Germinal center (tissue), 1 donor: ENCODE results near the gene ABLIM2.

Experiments
- DNase-seq: peaks from one replicate; pipeline ENCODE4 v3.0.0; 2012; ENCODE audit warnings: mixed read lengths, low spot score

Gene ABLIM2

DNA sequence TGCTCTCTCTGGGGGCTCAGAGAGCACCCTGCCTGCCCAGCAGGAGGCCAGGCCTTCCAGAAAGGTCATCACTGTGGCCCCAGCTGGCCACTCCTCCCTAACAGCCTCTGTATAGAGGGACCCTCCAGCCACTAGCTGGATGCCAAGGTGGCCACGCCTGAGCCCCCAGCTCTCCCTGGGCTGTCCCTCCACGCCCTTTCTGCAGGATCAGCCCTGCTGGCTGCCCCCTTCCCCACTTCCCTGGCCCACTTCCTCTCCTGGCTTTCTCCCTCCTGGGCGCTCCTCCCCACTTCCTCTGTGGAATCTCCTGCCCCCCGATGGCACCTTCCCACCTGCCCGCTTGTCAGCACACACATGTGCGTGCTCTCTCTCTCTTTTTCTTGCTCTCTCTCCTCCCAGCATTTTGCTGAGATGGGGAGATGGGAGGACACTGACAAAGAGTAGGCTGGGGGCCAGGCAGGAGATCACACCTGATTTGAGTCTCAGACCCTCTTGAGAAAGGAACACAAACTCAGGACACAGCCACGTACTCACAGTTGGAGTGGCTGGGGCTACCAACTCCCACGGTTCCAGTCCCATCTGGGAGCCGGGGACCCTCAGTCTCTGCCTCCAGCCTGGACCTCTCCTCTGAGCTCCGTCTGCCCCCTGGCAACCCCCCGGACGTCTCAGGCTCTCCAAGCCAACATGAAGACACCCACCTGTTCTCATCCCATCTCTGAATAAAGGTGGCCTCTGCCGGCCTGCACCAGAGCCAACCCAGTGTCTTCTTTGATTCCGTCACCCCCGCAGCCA is 156.9 kb downstream of the ABLIM2 start:
- DNase-seq = no peak

DNA sequence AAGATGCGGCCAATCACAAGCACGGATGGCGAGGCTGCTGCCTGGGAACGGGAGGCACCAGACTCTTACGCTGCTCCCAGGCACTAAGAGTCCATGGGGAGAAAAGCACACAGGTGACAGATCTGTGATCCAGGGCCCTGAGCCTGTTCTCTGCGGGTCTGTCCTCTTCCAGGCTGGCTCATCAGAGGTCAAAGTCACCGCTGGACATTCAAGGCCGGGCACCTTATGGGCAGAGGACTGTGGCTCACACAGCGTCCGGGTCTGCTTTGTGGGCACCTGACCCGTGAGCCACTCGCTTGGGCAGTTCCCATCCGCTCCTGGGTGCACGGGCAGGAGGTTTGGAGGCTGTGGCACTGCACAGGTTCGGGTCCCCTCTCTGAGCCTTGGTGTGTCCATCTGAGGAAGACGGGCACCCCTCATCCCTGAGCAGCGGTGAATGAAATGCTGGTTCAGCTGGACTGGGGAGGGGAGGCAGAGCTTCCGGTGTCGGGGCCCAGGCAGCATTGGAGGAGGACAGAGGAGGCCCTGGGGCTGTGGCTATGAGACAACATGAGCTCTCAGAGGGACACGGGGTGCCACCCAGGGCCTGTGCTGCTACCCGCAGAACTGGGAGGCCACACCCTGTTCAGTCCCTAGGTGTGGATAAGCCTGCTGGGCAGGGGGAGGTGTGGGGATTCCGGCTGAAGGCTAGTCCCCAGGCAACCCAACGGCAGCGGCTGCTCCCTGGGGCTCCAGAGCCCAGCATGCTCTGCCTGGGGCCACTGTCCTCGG is 157.7 kb downstream of the ABLIM2 start:
- DNase-seq = no peak

DNA sequence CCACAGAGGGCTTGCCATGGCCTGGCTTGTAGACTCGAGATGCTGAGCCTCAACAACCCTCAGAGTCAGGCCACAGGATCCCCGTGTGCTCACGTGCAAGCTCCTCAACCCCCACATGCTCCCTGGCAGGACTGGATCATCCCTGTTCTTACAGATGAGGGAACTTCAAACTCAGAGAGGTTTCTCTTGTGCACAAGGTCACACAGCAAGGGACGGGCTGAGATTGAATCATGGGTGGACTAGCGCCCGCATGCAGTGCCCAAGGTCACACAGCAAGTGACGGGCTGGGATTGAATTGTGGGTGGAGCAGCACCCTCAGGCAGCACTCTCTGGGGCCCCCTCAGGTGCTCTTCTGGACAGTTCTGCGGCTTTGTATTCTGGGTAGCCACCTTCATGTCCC is 158.4 kb downstream of the ABLIM2 start:
- no peak for DNase-seq

DNA sequence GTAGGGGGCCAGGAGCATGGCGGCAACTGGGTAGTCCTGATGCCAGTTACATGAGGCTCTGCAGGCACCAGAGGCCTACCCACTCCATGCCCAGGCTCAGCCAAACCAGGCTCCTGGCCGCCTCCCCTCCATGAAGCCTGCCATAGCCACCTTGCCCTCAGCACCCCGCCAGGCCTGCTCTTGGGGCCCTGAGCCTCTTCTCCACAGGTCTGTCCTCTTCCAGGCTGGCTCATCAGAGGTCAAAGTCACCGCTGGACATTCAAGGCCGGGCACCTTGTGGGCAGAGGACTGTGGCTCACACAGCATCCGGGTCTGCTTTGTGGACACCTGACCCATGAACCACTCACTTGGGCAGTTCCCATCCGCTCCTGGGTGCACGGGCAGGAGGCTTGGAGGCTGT is 158.9 kb downstream of the ABLIM2 start:
- DNase-seq = no peak

DNA sequence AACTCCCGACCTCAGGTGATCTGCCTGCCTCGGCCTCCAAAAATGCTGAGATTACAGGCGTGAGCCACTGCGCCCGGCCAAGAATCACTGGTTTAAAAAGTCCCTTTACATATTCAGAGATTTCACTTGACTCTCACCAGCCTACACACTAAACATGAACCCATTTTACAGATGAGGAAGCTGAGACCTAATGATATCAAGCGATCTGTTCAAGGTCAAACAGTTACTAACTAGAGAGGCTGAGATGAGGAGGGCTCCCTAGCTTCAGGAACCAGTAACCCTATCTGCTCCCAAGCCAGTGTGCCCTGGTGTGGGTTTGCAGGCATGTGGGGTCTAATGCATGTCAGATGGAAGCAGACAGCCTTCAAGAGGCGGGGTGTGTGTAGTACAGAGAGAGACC is 159.3 kb downstream of the ABLIM2 start:
- no peak for DNase-seq

DNA sequence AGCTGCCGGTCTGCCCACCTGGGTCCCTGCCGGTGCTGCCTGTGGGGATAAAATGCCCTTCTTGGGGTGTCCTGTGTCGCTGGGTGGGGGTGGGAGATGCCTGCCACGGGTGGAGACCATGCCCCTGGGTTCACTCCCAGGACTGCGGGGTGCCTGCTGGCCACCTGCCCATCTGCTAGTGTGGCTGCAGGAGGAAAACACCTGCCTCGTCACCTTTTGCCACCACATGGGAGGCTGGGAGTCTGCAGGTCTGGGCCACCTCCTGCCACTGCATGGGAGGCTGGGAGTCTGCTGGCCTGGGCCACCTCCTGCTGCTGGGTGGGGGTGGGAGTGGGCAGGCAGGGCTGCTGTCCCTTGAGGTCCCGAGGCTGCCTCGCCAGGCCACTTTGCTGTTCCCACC is 160.2 kb downstream of the ABLIM2 start:
- no peak for DNase-seq

DNA sequence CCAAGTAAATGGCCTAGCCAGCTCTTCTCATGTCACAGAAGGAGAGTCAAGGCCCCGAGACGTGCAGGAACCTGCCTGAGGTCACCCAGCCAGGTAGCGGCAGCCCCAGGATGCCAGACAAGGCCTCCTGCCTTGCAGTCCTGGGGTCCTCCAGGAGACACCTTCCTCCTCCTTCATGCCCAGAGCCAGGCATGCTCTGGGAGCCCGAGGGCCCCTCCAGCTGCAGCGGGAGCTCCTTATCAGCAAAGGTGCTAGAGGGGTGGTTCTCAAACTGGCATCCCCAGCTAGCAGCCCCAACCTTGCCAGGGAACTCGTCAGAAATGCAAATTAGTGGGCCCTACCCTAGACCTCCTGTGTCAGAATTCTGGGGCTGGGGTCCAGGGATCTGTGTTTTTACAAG is 162.7 kb downstream of the ABLIM2 start:
- no peak for DNase-seq

DNA sequence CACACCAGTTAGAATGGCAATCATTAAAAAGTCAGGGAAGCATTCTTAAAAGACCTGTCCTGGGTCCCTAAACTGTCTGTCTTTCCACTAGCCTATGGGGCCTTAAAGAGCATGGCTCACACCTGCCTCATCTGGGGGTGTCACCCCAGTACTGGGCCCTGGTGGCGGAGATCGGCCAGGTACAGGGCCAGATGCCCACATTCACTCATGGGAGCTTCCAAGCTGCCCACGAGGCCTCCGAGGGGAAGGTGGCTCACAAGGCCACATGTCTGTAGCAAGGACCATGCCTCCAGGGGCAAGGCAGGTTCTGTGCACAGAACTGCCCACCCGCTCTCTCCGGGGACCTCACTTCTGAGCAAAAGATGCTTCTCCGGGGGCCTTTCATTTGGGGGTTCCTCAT is 163.5 kb downstream of the ABLIM2 start:
- no peak for DNase-seq

DNA sequence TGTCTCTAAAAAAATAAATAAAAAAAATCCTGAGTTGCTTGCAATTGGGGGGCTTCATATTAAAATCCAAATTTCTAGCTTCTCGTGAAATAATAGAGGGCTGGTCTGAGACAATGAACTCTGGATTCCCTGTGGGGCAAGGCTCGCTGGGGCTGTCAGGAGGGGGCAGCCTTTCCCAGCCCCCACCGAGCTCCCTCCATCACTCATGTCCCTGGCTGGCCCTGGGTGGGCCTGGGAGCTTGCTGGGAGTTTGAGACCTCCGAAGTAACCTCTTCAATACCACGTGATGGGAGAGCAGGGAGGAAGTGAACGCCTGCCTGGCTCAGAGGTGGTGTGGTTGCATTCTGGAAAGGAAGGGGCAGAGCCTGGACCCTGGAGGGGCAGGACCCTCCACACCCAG is 164.9 kb downstream of the ABLIM2 start:
- no peak for DNase-seq

DNA sequence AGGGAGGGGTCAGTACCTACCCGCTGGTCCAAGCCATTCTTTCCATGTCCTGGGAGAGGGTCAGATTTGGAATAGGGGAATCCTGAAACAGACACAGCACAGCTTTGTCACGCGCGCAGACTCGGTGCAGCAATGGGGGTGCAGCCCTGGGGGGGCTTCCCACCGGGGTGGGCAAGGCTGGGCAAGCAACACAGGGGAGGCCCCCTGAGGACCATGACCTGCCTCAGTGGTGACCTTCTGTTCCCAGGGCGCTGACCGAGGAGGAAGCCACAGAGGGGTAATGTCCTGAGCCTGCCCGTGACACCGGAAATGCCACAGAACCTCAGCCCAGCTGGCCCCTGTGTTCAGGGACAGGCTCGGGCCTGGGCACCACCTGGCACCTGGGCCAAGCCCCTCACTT is 165.8 kb downstream of the ABLIM2 start:
- DNase-seq = no peak

DNA sequence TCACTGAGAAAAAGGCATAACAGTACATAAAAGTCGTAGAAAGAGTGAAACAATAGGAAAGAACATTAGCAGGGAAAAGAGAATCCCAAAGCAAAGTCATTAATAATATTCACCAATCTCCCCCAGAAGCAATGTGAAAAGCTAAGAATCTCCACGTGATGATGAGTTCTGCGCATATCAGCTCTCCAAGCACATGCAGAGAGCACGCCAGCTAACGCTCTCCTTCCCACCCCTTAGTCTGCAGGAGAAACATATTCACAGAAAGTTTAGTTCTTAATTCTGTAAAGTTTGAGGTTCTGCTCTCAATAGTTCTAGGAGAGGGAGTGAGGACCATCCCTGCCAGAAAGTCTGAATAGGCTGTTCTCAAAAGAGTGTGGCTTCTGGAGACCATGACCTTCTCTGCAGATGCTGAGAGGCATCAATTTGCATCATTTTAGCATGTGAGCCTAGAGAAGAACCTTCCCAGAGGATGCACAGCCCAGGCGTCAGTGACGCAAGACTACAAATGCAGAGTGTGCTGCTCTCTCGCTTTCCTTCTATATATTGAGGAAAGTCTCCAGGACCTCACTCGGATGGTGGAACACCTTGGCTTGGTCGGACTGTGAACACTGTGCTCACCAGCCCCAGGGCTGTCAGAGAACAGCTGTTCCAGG is 167.7 kb downstream of the ABLIM2 start:
- DNase-seq = no peak

DNA sequence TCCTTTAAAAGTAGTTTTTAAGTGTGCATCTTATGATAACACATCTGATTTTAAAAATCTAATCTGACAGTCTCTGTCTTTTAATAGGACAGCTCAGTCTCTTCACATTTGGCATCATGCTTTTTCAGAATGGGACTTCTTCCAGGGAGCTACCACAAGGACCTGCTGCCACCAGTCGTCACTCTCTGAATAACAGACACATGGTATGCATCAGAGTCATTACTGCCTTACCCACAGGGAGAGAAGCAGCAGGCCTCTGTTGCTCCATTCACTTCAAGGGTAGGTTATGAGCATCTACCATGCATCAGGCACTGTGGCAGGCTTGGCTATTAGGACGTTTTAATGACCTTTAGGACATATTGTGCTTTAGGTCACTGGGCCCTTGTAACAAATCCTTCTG is 169.0 kb downstream of the ABLIM2 start:
- no peak for DNase-seq

DNA sequence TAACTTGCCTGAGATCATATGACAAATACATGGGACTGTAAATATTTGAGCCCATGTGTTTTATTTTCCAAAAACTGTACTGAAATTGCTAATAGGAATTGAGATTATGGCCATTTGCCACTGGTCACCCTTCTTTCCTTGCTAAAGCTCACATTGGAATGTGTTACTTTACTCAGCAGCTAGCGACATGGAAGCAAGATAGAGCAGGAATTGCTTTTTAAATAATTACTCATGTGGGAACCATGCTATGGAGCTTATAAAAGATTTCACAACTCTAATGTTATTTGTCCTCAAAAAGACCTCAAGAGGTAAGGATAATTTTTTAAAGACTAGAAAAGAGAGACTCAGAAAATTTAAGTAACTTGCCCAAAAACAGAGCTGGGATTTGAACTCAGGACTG is 170.2 kb downstream of the ABLIM2 start:
- DNase-seq = no peak

DNA sequence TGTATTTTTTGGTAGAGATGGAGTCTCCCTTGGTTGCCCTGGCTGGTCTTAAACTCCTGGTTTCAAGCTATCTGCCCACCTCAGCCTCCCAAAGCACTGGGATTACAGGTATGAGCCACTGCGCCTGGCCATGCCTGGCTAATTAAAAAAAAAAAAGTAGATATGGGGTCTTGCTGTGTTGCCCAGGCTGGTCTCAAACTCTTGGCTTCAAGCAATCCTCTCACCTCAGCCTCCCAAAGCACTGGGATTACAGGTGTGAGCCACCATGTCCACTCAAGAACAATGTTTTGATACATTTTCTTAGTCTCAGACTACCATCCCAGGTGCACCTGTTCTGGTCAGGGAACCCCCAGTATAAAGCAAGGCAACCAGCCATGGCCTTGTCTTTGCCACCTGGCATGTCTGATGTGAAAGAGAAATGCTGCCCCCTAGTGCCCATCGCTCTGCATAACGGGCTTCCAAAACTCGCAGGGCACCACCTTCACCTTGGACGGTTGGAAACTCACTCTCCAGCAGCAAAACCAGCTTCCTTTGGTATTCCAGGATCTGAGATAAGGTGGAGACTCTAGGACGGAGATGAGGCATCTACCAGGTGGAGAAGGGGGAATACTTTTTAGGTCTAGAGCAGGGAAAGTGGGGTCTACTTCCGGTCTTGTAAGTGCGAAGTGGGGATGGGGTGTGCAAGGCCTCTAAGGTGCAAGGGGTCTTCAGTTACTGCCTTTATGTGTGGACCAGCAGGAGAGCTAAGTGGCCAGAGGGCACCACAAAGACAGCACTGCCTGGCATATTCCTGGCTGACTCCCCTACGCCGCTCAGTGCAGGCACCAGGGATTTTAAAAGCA is 171.2 kb downstream of the ABLIM2 start:
- DNase-seq = peak; percentile 62

DNA sequence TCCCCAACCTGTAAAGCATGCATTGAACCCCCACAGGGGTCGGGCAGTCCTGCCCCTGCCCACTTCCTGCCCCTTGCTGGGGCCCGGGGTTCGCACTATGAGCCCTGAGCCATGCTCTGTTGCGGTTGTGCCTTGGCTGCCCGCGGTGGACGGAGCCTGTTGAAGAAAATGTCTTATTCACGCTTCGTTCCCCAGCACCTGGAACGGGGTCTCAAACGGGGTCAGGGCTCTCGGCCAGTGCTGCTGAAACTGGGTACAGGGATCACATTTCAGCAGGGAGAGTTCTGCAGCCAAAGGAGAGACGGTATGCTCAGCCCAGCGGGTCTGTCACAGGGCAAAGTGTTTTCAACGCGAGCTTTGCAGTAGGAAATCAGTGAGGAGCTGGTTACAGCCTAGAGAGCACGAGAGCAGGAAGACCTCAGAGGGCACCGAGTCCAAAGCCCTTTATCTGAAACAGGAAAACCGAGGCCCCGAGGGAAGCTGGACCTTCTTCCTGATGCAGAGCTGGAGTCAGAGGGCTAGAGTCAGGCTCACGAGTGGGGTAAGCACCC is 172.6 kb downstream of the ABLIM2 start:
- DNase-seq = no peak

DNA sequence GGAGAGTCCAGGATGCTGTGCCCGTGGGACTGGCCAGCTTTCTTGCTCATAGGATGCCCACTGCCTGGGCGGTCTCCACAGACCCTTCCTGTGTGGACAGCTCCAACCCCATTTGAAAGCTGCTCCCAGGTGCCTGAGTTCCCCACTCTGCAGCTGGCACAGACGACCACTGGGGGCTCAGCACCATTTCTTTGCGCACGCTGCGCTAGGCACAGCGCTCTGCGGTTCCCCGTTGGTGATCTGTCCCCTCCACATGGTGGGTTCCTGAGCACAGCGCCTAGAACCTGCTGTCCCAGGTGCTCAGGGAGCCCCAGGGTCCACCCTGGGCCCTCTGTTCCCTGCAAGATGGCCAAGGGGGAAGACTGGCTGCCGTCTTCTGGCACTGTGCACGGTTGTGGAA is 173.5 kb downstream of the ABLIM2 start:
- DNase-seq = no peak

DNA sequence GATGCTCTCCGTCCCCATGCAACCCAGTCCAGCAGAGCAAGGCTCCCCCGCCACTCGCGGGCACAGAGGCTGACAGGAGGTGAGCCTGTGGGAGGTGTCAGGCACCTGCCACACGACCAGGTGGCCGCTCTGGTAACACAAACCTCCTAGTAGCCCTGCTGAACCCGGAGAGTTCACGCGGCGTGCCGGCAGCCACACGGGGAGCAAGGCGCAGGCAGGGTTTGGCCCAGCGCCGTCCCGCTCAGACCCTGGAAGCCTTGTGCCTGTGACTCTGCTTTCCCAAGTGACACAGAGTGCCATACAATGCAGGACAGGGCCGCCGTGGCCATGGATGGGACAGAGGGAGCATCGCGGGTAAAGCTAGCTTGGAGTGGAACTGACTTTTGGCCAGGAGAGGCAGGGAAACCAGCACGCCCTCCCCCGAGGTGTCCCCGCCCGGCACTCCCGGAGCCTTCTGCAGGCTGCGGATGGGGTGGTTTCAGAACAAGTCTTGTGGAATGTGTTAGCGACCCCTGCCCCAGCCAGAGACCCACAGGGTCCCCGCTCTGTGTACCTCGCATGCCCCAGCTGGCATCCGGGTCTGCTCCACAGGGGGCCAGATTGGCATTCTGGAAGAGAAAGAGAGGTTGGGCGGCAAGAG is 174.2 kb downstream of the ABLIM2 start:
- no peak for DNase-seq

DNA sequence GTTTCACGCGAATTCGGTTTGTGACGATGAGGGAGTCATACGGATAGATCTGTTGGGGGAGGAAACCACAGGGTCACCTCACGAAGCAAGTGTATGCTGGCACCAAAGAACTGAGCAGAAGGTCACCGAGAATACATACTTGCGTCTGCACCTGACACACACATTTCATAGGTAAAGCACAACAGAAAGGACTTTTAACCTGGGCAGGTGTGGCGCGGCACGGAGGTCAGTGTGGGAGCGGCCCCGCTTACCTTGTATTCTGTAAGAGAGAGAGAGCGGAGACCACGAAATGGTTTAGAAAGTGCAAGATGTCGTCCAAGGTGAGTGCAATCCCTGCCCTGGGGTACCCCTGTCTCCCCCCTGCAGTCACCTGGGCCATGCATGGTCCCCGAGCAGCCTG is 175.3 kb downstream of the ABLIM2 start:
- DNase-seq = no peak

DNA sequence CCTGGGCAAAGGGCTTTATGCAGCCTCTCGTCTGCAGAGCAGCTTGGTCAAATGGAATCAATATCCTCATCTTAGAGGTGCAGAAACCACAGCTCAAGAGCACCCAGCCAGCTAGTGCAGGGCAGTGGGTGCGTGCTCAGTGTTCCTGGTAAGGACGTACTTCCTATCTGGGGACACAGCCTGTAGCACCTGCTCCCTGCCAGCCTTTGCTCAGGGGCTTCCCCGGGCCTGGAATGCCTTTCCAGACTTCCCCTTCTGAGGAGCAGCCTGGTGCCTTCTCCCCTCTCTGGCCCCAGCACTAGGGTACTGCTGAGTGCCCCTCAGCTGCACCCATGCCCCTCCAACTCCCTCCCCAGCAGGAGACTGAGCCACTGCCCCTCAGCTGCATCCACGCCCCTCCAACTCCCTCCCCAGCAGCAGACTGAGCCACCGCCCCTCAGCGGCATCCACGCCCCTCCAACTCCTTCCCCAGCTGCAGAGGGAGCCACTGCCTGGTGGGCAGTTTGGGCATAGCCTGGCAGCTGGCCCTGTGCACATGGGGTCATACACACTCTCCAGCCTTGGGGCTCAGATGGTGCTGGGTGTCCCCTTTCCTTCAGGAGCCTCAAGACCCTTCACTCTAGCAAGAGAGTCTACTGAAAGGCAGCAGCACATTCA is 176.7 kb downstream of the ABLIM2 start:
- DNase-seq = no peak

DNA sequence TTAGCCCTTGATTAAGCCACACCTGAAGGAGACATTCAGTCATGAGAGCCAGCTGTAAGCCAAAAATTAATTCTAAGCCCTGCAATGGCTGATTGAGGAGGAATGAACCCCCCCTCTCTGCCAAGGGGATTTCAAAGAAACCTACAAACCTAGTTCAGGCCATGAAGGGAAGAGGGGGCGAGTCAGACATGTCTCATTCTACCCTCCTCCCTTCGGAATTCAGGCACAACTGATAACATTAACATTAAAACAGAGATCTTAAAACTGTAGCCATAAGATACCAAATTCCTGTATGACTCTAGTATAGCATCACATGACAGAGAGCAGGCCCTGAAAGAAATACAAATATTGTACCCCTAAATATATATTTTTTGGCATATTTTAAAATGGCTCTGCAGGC is 178.6 kb downstream of the ABLIM2 start:
- no peak for DNase-seq

DNA sequence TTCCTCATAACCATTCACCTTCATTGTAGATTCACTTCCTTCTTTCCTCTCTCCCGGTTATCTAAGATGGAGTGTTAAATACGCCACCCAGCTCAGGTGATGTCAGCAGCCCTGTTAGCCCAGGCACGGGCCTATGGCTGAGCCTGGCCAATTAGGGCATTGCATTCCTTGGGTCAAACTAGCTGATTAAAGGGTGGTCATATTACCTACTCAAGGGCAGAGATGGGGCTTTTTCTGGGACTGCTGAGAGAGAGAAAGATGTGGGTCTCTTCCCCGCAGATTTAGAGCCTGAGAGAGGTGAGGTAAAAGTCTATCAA is 179.0 kb downstream of the ABLIM2 start:
- DNase-seq = no peak
